Endodermal cell (in vitro differentiated cells): ENCODE measurements around the gene XRN2. TPM values are rescaled to one million over a fixed set of nuclear protein-coding genes. Genes with fewer than 3 reads are reported as not detected.
A peak's percentile ranks its signal among the peaks of the same experiment; 100 is the strongest.

Source experiments
- DNase-seq: peaks from one replicate; pipeline ENCODE4 v3.0.0-alpha.2; 2017
- H3K27ac ChIP-seq: 2 replicates; pipeline ENCODE4 v1.5.1; 2013; ENCODE audit warnings: mild to moderate bottlenecking, low read depth, low read length, moderate library complexity
- H3K27me3 ChIP-seq: 2 replicates; pipeline ENCODE4 v1.6.1; 2013; ENCODE audit warnings: mild to moderate bottlenecking, low read length, moderate library complexity; ENCODE audit not compliant: insufficient read depth, control insufficient read depth, poor library complexity, severe bottlenecking
- H3K36me3 ChIP-seq: 2 replicates; pipeline ENCODE4 v1.7.0; 2013; ENCODE audit warnings: mild to moderate bottlenecking, low read length, moderate library complexity; ENCODE audit not compliant: control insufficient read depth, insufficient read depth
- H3K4me1 ChIP-seq: one replicate; pipeline ENCODE4 v1.7.0; 2013; ENCODE audit warnings: low read length; ENCODE audit not compliant: control insufficient read depth, insufficient read depth
- H3K4me3 ChIP-seq: 2 replicates; pipeline ENCODE4 v1.5.1; 2013; ENCODE audit warnings: mild to moderate bottlenecking, low read length, moderate library complexity
- H3K9ac ChIP-seq: 2 replicates; pipeline ENCODE4 v1.6.1; 2013; ENCODE audit warnings: mild to moderate bottlenecking, low read length, moderate library complexity; ENCODE audit not compliant: poor library complexity, severe bottlenecking; ENCODE audit errors: extremely low read depth
- H3K9me3 ChIP-seq: 2 replicates; pipeline ENCODE4 v1.6.1; 2013; ENCODE audit warnings: mild to moderate bottlenecking, low read length, moderate library complexity; ENCODE audit not compliant: control insufficient read depth
- H3K27ac Mint-ChIP-seq: 2 replicates; pipeline ENCODE4 v1.8.0; 2020; ENCODE audit warnings: mixed read lengths
- H3K27me3 Mint-ChIP-seq: 2 replicates; pipeline ENCODE4 v1.8.0; 2021; ENCODE audit warnings: mild to moderate bottlenecking, mixed read lengths; ENCODE audit not compliant: insufficient read depth
- H3K36me3 Mint-ChIP-seq: 2 replicates; pipeline ENCODE4 v1.8.0; 2020; ENCODE audit warnings: low read depth, mixed read lengths
- H3K4me1 Mint-ChIP-seq: 2 replicates; pipeline ENCODE4 v1.8.0; 2020; ENCODE audit warnings: mixed read lengths
- H3K4me3 Mint-ChIP-seq: 2 replicates; pipeline ENCODE4 v1.8.0; 2020; ENCODE audit warnings: mild to moderate bottlenecking, moderate library complexity, mixed read lengths
- H3K9me3 Mint-ChIP-seq: 2 replicates; pipeline ENCODE4 v1.8.0; 2020; ENCODE audit warnings: mild to moderate bottlenecking, mixed read lengths
- CTCF ChIP-seq: fragments of 200-600 bp; sonication (generic); conservative IDR thresholded peaks from 2 replicates; pipeline ENCODE4 v1.5.0; 2021; ENCODE audit warnings: antibody characterized with exemption, mild to moderate bottlenecking
- WGBS, 2 experiments: methylation state at CpG; one replicate each; pipeline versions ENCODE4 v1.1.5 to v1.1.7; 2013; ENCODE audit warnings: missing lambda C conversion rate in 2 of 2, mixed read lengths in 1 of 2; ENCODE audit not compliant: insufficient coverage in 1 of 2, insufficient read length in 1 of 2; 5-methylcytosine and 5-hydroxymethylcytosine counted together
- total RNA-seq, 2 donors: library from RNA; stranded (reverse); fragmentation: NEBNext Ultra II Directional in 1 of 2; extraction: Animal tissue kit (Norgen Biotek cat#: 25700) in 1 of 2; gene quantifications; 2 replicates in 1 of 2; 3 replicates in 1 of 2; pipeline ENCODE4 v1.2.1, GENCODE V29; 2021

Gene XRN2
- total RNA-seq, 2 donors from 2014 or later = 91.5 to 101 TPM

- Histone ChIP-seq H3K9me3 (no peaks in the 10 kb centered on the region), H3K9ac (no peak overlapping the region), H3K27ac (no peak overlapping the region), H3K36me3 (peaks cover 83% of the 10 kb centered on the region), H3K27me3 (no peaks in the 10 kb centered on the region), H3K4me3 (peak overlapping the region; percentile 41), H3K4me1 (peaks cover 7% of the 10 kb centered on the region)
- 86 to 93% methylated on average over 1 to 5 of the region's 5 CpGs for WGBS, 2 experiments
- Mint-ChIP-seq H3K4me3 (no peak overlapping the region), H3K4me1 (peaks cover 38% of the 10 kb centered on the region), H3K27me3 (no peaks in the 10 kb centered on the region), H3K9me3 (no peaks in the 10 kb centered on the region), H3K27ac (peak overlapping the region; percentile 38), H3K36me3 (peaks cover 51% of the 10 kb centered on the region)
- DNase-seq = no peak
- no peak for TF ChIP-seq CTCF
Observed at GRCh38 chr20:21358737-21359136, 55.6 kb downstream of the XRN2 start.

DNA sequence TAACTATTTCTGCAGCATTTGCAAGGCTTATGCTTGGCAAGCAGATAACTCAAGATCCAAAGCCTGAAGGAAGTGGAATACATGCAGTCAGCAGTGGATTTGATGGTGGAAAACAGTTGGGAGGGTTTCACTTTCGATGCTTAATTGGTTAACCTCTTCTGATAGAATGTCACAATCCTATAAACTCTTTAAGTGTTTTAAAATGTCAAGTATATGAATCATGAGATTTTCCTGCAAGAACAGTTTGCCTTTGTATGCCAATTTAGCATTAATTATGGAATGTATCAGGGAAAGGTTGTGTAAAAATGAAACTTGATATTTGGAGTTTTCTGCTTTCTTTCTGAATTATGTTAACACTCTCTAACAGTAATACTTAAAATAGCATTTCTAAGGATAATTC is 57.6 kb downstream of the XRN2 start:
- Histone ChIP-seq H3K27ac (no peak overlapping the region), H3K4me3 (no peak overlapping the region), H3K27me3 (no peaks in the 10 kb centered on the region), H3K36me3 (peaks cover 83% of the 10 kb centered on the region), H3K9ac (no peak overlapping the region), H3K9me3 (no peaks in the 10 kb centered on the region), H3K4me1 (peaks cover 7% of the 10 kb centered on the region)
- Mint-ChIP-seq H3K27ac (no peak overlapping the region), H3K4me1 (peaks cover 38% of the 10 kb centered on the region), H3K36me3 (peaks cover 53% of the 10 kb centered on the region), H3K9me3 (no peaks in the 10 kb centered on the region), H3K27me3 (no peaks in the 10 kb centered on the region), H3K4me3 (no peak overlapping the region)
- 100% methylated on average over 1 of the region's 1 CpG; no CpG with 5 or more reads in 1 of the 2 experiments for WGBS, 2 experiments
- no peak for DNase-seq
- no peak for TF ChIP-seq CTCF

DNA sequence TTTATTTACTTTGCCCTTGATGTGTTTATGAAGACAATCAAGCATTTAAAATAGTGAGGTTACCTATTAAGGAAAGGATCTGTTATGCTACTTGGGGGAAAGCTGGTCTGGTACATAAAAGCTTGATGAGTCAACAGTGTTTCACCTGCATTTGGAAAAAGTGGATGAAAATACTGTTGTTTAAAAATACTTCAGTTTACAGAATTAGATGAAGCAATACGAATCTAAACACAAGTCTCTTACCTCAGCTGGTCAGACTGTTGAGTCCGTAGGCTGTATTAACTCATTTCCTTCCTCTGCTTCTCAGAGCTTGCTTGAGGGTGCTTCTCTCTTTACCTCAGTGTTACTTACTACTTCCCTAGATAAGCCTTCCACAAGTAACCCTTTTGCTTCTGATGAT is 58.1 kb downstream of the XRN2 start:
- Histone ChIP-seq H3K36me3 (peaks cover 78% of the 10 kb centered on the region), H3K27ac (no peak overlapping the region), H3K4me3 (no peak overlapping the region), H3K9me3 (no peaks in the 10 kb centered on the region), H3K4me1 (peaks cover 7% of the 10 kb centered on the region), H3K27me3 (no peaks in the 10 kb centered on the region), H3K9ac (no peak overlapping the region)
- Mint-ChIP-seq H3K36me3 (peaks cover 53% of the 10 kb centered on the region), H3K27me3 (no peaks in the 10 kb centered on the region), H3K4me1 (peaks cover 38% of the 10 kb centered on the region), H3K27ac (no peak overlapping the region), H3K4me3 (no peak overlapping the region), H3K9me3 (no peaks in the 10 kb centered on the region)
- no peak for TF ChIP-seq CTCF
- WGBS, 2 experiments = 100% methylated on average over 2 of the region's 2 CpGs
- no peak for DNase-seq
